HG03159 (cell line): ENCODE measurements around the gene MYBPC3.

Experiments
- ATAC-seq: cut with Tn5 transposase; IDR thresholded peaks from one replicate; pipeline ENCODE4 v1.9.1; 2021; ENCODE audit warnings: mild to moderate bottlenecking, moderate library complexity; ENCODE audit not compliant: unreplicated experiment

Gene MYBPC3

GRCh38 chr11:47387944-47388696, 35.6 kb upstream of the MYBPC3 start:
- ATAC-seq, result no peak

DNA sequence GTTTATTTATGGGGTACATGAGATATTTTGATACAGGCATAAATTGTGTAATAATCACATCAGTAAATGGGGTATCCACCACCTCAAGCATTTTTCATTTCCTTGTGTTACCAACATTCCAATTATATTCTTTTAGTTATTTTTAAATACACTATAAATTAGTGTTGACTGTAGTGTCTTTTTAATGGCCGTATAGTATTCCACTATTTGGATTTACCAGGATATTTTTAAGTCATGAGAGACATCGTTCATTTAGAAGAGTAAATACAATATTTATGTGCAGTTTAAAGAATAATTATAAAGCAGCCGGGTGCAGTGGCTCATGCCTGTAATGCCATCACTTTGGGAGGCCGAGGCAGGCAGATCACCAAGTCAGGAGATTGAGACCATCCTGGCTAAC, 32.0 kb upstream of the MYBPC3 start:
- no peak for ATAC-seq

DNA sequence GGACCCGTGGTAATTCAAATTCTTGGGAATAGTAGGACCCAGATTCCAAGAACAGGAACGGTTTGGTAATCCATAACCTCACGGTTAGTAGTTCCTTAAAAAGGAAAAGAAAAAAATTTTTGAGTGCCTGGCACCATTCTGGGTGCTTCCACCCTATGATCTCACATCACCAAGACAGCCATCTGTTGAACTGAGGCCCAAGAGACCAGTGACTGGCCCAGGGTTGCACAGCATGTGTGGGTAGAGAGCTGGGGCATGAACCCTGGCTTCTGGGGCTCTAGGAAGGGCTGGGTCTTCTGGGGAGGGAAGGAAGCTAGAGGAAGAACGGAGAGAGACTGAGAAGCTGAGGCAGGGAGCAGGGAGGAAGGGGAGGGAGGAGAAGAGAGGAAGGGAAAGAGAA, 30.6 kb upstream of the MYBPC3 start:
- no peak for ATAC-seq

- ATAC-seq, result no peak
Observed at GRCh38 chr11:47380078-47380477, 27.6 kb upstream of the MYBPC3 start.

- no peak for ATAC-seq
Observed at GRCh38 chr11:47379317-47379716, 26.8 kb upstream of the MYBPC3 start.

GRCh38 chr11:47378836-47379170, 26.3 kb upstream of the MYBPC3 start:
- peak; percentile 14 for ATAC-seq

DNA sequence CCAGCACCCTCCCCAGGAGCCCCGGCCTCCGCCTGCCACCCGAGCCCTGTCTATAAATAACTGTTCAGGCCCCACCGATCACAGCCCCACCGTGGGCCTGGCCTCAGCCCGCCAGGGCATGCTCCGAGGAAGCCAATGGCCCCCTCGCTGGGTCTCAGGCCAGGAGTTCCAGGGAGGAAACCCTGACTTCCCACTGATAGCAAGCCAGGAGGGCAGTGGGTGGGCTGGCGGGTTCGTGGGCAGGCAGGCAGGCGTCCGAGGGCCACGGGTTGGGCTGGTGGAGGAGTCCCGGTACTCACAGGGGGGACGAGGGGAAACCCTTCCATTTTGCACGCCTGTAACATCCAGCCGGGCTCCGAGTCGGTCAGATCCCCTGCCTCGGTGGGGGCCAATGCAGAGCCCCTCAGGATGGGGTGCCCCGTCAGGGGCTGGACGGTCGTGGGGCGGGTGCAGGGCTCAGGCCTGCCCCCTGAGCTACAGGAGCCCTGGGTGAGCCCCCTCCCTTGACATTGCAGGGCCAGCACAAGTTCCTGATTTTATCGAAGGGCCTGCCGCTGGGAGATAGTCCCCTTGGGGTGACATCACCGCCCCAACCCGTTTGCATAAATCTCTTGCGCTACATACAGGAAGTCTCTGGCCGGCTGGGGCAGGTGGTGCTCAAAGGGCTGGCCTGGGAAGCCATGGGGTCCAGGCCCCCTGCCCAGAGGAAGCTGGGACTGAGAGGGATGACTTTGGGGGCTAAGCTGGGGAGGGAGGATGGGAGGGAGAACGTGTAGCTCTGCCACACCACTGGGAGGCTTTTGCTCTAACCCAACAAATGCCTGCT, 25.7 kb upstream of the MYBPC3 start, which contains the start of gene SPI1:
Gene SPI1 (minus strand): TSS at position 538 of the 826 bp plus-strand sequence. CDS start 194 bp downstream, at position 344.
- ATAC-seq, result peak; percentile 79

DNA sequence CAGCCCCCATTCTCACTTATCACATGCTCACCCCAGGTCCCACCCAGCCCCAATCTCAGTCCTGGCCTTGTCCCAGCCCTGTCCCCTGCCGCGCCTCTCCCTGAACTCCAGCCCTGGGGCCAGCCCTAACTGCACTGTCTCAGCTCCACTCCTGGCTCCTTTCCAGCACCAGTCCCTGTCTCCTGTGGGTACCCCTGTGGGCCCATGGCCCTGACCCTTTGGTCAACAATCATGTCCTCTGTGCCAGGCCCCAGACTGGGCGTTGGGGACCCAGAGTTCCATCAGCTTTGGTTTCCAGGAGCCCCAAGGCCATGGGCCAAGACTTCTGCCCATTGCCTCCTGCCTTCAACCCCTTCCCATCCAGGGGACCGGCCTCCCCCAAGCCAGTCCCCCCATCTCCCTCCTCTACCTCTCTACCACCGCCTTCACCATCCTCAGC, 25.1 kb upstream of the MYBPC3 start:
- ATAC-seq, result peak; percentile 10

DNA sequence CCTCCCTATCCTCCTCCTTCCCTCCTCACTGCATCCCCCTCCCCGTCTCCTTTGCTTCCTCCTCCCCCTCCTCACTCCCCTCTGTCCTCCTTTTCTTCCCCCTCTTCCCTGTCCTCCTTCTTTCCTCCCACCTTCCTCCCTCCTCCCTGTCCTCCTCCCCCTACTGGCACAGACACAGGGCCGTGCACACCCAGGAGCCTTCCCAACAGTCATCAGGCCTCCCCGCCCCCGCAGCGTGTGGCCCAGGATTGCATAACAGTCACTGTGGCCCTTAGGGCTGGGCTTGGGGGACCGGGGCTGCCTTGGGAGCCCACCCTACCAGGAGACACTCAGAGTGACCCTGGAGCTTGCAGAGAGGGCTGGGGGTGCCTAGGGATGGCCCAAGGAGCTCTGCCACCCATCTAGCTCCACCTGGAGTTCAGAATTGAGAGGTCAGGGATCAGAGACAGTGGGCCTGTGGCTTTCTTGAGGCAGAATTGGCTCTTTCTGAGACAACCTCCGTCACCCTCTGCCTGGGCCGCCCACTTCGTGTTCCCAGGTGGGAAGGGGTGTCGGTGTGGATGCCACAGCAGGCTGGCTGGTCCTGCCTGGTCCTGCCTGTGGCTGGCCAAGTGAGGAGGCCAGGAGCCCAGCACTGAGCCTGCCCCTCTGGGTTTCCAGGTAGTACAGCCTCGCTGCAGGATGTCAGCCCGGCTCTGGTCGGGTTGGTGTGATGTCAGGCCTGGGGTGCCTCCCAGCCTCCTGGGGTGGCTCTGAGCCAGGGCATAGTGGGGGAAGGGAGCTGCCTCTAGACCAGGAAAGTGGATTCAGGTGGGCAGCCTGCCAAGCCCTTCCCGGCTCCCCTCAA, 24.2 kb upstream of the MYBPC3 start:
- peak; percentile 38 for ATAC-seq

GRCh38 chr11:47376107-47376524, 23.6 kb upstream of the MYBPC3 start:
- no peak for ATAC-seq

- ATAC-seq, result no peak
Observed at GRCh38 chr11:47375546-47376085, 23.1 kb upstream of the MYBPC3 start.

GRCh38 chr11:47375020-47375419, 22.5 kb upstream of the MYBPC3 start:
- ATAC-seq, result no peak

DNA sequence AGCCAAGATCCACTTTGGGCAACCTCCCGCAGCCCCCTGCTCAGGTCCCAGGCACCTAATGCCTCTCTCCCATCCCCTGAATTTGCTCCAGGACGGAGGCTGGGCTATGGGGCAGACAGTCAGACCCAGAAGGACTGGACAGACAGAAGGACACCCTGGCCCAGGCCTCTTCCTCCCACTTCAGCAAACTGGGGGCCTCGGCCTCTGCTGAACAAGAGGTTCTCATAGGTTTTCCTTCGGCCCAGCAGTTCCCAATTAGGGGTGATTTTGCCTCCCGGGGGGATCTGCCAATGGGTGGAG, 22.2 kb upstream of the MYBPC3 start:
- no peak for ATAC-seq

- no peak for ATAC-seq
Observed at GRCh38 chr11:47373876-47374719, 21.6 kb upstream of the MYBPC3 start.

GRCh38 chr11:47372422-47372821, 19.9 kb upstream of the MYBPC3 start:
- no peak for ATAC-seq

GRCh38 chr11:47369676-47370075, 17.2 kb upstream of the MYBPC3 start:
- no peak for ATAC-seq

- ATAC-seq, result no peak
Observed at GRCh38 chr11:47366020-47366490, 13.6 kb upstream of the MYBPC3 start.

GRCh38 chr11:47361419-47361818, 8.9 kb upstream of the MYBPC3 start:
- no peak for ATAC-seq

DNA sequence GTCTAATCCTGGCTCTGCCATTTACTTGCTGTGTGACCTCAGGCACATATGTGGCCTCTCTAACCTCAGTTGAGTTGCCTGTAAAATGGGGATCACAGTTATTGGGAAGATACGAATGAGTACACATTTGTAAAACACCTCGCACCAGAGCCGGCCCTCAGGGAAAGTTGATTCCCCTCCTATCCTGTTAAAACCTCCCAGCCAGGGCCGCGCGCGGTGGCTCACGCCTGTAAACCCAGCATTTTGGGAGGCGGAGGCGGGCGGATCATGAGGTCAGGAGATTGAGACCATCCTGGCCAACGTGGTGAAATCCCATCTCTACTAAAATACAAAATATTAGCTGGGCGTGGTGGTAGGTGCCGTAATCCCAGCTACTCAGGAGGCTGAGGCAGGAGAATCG, 7.8 kb upstream of the MYBPC3 start:
- ATAC-seq, result no peak

DNA sequence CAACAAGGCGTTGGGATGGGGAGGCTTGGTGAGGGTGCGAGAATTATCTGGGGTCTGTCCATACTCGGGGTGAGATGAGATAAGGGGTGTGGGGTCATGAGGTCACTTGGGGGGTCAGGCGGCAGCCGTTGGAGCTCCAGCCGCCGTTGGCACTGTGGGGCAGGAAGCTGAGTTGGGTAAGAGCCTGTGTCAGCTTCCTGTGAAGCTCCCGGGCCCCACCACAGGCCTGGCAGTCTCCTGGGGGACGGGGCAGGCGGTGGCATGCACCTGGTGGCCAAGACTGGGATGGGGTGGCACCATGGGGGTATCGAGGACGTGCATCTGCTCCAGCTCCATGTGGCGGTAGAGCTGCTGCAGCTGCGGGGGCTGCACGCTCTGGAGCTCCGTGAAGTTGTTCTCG, 7.1 kb upstream of the MYBPC3 start:
- no peak for ATAC-seq
